SKM-1 treated with dmso at 0.1 percent for 144 hours (cell line): ENCODE data around the gene UCK1.

Experiments
- DNase-seq: peaks from one replicate; lab custom pipeline; 2025; ENCODE audit not compliant: unreplicated experiment; lab: John Stamatoyannopoulos, UW

UCK1 gene

DNA sequence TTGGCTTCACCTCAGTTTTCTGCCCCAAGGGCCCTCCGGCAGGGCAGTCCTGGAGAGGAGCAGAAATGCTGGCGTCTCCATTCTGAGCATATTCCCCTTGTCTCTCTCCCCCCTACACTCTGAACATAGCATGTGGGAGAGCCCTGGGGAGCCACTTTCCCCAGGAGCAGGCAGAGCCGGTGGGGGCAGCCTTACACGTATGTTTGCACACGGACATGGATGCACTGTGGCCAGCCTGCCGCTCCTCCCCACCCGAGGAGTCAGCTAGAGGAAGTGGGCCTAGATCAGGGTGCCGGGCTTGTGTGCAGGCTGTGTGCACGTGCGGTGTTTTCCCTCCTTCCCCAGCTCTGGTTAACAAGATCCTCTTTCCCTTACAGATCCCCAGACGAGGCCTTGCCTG, 53.7 kb downstream of the UCK1 start:
- DNase-seq: no peak

- DNase-seq: no peak
Measured at GRCh38 chr9:131476777-131477345, 54.2 kb downstream of the UCK1 start.

DNA sequence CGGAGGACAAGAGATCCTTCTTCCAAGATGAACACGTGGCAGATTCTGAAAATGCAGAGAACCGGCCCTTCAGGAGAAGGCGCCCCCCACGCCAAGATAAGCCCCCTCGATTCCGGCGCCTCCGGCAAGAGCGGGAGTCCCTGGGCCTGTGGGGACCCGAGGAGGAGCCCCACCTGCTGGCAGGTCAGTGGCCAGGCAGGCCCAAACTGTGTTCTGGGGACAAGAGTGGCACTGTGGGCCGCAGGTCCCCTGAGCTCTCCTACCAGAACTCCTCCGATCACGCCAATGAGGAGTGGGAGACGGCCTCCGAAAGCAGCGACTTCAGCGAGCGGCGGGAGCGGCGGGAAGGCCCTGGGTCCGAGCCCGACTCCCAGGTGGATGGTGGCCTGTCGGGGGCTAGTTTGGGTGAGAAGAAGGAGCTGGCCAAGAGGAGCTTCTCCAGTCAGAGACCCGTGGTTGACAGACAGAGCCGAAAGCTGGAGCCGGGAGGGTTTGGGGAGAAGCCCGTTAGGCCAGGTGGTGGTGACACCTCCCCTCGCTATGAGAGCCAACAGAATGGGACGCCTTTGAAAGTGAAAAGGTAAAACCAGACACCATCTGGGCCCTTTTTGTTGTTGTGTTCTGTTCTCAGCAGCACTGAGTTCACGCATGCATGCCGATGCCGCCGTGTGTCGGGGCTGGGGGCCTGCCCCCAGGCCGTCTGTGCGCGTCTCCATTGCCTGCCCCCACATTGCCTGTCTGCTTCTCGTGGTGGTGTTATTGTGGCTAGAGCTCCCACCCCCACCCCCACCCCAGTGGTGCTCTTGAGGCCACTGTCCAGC, 54.9 kb downstream of the UCK1 start:
- no peak for DNase-seq

DNA sequence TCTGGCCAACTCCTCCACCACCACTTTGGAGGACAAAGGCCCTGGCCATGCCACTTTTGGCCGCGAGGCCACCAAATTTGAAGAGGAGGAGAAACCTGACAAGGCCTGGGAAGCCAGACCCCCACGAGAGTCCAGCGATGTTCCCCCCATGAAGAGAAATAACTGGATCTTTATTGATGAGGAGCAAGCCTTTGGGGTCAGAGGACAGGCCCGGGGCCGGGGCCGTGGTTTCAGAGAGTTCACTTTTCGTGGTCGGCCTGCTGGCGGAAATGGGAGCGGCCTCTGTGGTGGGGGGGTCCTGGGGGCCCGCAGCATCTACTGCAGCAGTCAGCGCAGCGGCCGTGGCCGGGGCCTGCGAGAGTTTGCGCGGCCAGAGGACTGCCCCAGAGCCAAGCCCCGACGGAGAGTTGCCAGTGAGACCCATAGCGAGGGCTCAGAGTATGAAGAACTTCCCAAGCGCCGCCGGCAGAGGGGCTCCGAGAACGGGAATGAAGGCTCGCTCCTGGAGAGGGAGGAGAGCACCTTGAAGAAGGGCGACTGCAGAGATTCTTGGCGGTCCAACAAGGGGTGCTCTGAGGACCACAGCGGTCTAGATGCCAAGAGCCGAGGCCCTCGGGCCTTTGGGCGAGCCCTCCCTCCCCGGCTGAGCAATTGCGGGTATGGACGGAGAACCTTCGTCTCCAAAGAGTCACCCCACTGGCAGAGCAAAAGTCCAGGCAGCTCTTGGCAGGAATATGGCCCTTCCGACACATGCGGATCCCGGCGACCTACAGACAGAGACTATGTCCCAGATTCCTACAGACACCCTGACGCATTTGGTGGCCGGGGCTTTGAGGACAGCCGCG, 55.7 kb downstream of the UCK1 start:
- DNase-seq: no peak

DNA sequence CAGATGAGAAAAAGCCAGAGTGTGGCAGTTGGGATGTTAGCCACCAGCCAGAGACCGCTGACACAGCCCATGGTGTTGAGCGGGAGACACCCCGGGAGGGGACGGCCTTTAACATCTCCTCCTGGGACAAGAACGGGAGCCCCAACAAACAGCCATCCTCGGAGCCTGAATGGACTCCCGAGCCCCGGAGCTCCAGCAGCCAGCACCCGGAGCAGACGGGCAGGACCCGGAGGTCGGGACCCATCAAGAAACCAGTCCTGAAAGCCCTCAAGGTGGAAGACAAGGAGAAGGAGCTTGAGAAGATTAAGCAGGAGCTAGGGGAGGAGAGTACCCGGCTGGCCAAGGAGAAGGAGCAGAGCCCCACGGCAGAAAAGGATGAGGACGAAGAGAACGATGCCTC, 56.4 kb downstream of the UCK1 start:
- DNase-seq: no peak

- DNase-seq: no peak
Measured at GRCh38 chr9:131473891-131474290, 57.2 kb downstream of the UCK1 start.
